H1 (cell line): ENCODE measurements around the gene IL2. TPM values are rescaled to one million over a fixed set of nuclear protein-coding genes. Genes with fewer than 3 reads are reported as not detected.

Source experiments
- CTCF ChIA-PET: fragments of 300-600 bp; sonication (Branson Sonifier 250); formaldehyde crosslinking; loops from one replicate; lab custom pipeline; 2021; ENCODE audit not compliant: partially characterized antibody; lab: Charles Lee
- POLR2A ChIA-PET: fragments of 300-600 bp; sonication (Branson Sonifier 250); formaldehyde crosslinking; loops from one replicate; lab custom pipeline; 2021; ENCODE audit warnings: inconsistent platforms; ENCODE audit not compliant: partially characterized antibody; lab: Charles Lee
- DNase-seq, 2 experiments: peaks; one replicate each; pipeline versions ENCODE4 v3.0.0 to v3.0.0-alpha.2; 2010 to 2022; ENCODE audit warnings: low spot score in 2 of 2, low read depth in 1 of 2, mixed read lengths in 1 of 2
- FAIRE-seq: peaks from 2 replicates; lab custom pipeline; 2011; peaks lifted over from hg19 to GRCh38; lab: Jason Lieb, UNC
- H2AFZ ChIP-seq: 2 replicates; pipeline ENCODE4 v1.8.1; 2012; ENCODE audit warnings: low read length, inconsistent platforms
- H2AK5ac ChIP-seq: 2 replicates; pipeline ENCODE4 v1.6.1; 2013; ENCODE audit warnings: low read depth, low read length
- H2BK120ac ChIP-seq: replicated peaks from 2 replicates; pipeline ENCODE3; 2013; ENCODE audit warnings: low read depth, low read length, inconsistent platforms
- H2BK12ac ChIP-seq: 2 replicates; pipeline ENCODE4 v1.6.1; 2013; ENCODE audit warnings: low read depth, low read length
- H2BK15ac ChIP-seq: 2 replicates; pipeline ENCODE4 v1.6.1; 2013; ENCODE audit warnings: low read length
- H2BK20ac ChIP-seq: 2 replicates; pipeline ENCODE4 v1.6.1; 2013; ENCODE audit warnings: low read length
- H2BK5ac ChIP-seq: 2 replicates; pipeline ENCODE4 v1.6.1; 2013; ENCODE audit warnings: low read depth, low read length
- H3K14ac ChIP-seq: 2 replicates; pipeline ENCODE4 v1.6.1; 2013; ENCODE audit warnings: inconsistent platforms; ENCODE audit not compliant: insufficient read length
- H3K18ac ChIP-seq: 2 replicates; pipeline ENCODE4 v1.6.1; 2013; ENCODE audit warnings: low read length; ENCODE audit errors: extremely low read depth
- H3K23ac ChIP-seq: 2 replicates; pipeline ENCODE4 v1.6.1; 2013; ENCODE audit warnings: inconsistent platforms; ENCODE audit not compliant: insufficient read length
- H3K23me2 ChIP-seq: 2 replicates; pipeline ENCODE4 v1.6.1; 2013; ENCODE audit warnings: low read depth, low read length
- H3K27ac ChIP-seq: 2 replicates; pipeline ENCODE4 v1.6.1; 2011; ENCODE audit warnings: low read depth, low read length, inconsistent platforms
- H3K27me3 ChIP-seq, 4 experiments: replicated peaks in 1 of 4; 1 replicate in 1 of 4; 2 replicates in 3 of 4; pipeline versions ENCODE4 v1.6.1 to v1.8.1; 2011 to 2013; ENCODE audit warnings: low read length in 3 of 4, mild to moderate bottlenecking in 3 of 4, inconsistent platforms in 2 of 4, mixed read lengths in 2 of 4, moderate library complexity in 1 of 4; ENCODE audit not compliant: control insufficient read depth in 3 of 4, insufficient read depth in 3 of 4; ENCODE audit errors: extremely low read depth in 1 of 4
- H3K36me3 ChIP-seq, 4 experiments: 2 replicates each; pipeline versions ENCODE4 v1.6.1 to v1.8.1; 2011 to 2013; ENCODE audit warnings: mild to moderate bottlenecking in 4 of 4, low read length in 3 of 4, moderate library complexity in 2 of 4, control low read depth in 1 of 4, inconsistent platforms in 1 of 4; ENCODE audit not compliant: insufficient read depth in 4 of 4, control insufficient read depth in 2 of 4
- H3K4ac ChIP-seq: replicated peaks from 2 replicates; pipeline ENCODE3; 2013; ENCODE audit warnings: low read length, low read depth, mixed read lengths, inconsistent platforms; ENCODE audit not compliant: insufficient read length
- H3K4me1 ChIP-seq, 4 experiments: replicated peaks in 1 of 4; 1 replicate in 1 of 4; 2 replicates in 3 of 4; pipeline versions ENCODE4 v1.6.1 to v1.8.1; 2011 to 2013; ENCODE audit warnings: low read length in 3 of 4, inconsistent platforms in 2 of 4, mixed read lengths in 1 of 4; ENCODE audit not compliant: insufficient read depth in 4 of 4, control insufficient read depth in 3 of 4
- H3K4me2 ChIP-seq, 2 experiments: 2 replicates each; pipeline versions ENCODE4 v1.6.1 to v1.8.1; 2011 to 2013; ENCODE audit warnings: low read depth in 2 of 2, low read length in 2 of 2, control low read depth in 1 of 2, inconsistent platforms in 1 of 2, mild to moderate bottlenecking in 1 of 2; ENCODE audit not compliant: insufficient read depth in 1 of 2
- H3K4me3 ChIP-seq, 4 experiments: fragments of 200-600, 300-600 bp in 1 of 4; sonication (generic), shearing (Covaris generic), sonication (Bioruptor Twin) in 1 of 4; 2 replicates each; pipeline versions ENCODE4 v1.5.1 to v1.8.1; 2011 to 2016; ENCODE audit warnings: low read length in 4 of 4, low read depth in 3 of 4, control low read depth in 2 of 4, inconsistent platforms in 2 of 4, mild to moderate bottlenecking in 2 of 4, mixed read lengths in 1 of 4, moderate library complexity in 1 of 4; ENCODE audit not compliant: insufficient read depth in 2 of 4; ENCODE audit errors: extremely low read depth in 1 of 4
- H3K56ac ChIP-seq: replicated peaks from 2 replicates; pipeline ENCODE3; 2013; ENCODE audit warnings: low read depth, mild to moderate bottlenecking, mixed read lengths, low read length, inconsistent platforms; ENCODE audit not compliant: insufficient read length
- H3K79me1 ChIP-seq: 2 replicates; pipeline ENCODE4 v1.6.1; 2013; ENCODE audit warnings: low read depth, low read length, control low read depth
- H3K79me2 ChIP-seq, 2 experiments: 2 replicates each; pipeline versions ENCODE4 v1.6.1 to v1.8.1; 2012 to 2013; ENCODE audit warnings: low read length in 2 of 2, mild to moderate bottlenecking in 2 of 2, inconsistent platforms in 1 of 2; ENCODE audit not compliant: insufficient read depth in 2 of 2, control insufficient read depth in 1 of 2
- H3K9ac ChIP-seq, 4 experiments: replicated peaks in 1 of 4; 1 replicate in 1 of 4; 2 replicates in 3 of 4; pipeline versions ENCODE4 v1.6.1 to v1.8.1; 2011 to 2013; ENCODE audit warnings: low read depth in 3 of 4, low read length in 3 of 4, control low read depth in 2 of 4, mild to moderate bottlenecking in 2 of 4, moderate library complexity in 2 of 4, inconsistent platforms in 1 of 4; ENCODE audit errors: extremely low read depth in 1 of 4
- H3K9me3 ChIP-seq, 2 experiments: 2 replicates each; pipeline versions ENCODE4 v1.6.1 to v1.8.1; 2012 to 2013; ENCODE audit warnings: mild to moderate bottlenecking in 2 of 2, moderate library complexity in 2 of 2, control low read depth in 1 of 2, inconsistent platforms in 1 of 2, low read depth in 1 of 2, low read length in 1 of 2, mixed read lengths in 1 of 2; ENCODE audit not compliant: insufficient read depth in 2 of 2
- H4K20me1 ChIP-seq, 2 experiments: replicated peaks in 1 of 2; 2 replicates each; pipeline versions ENCODE3 to v1.8.1; 2011 to 2013; ENCODE audit warnings: inconsistent platforms in 2 of 2, low read length in 2 of 2, mild to moderate bottlenecking in 1 of 2; ENCODE audit not compliant: insufficient read depth in 2 of 2, control insufficient read depth in 1 of 2
- H4K5ac ChIP-seq: 2 replicates; pipeline ENCODE4 v1.6.1; 2013; ENCODE audit warnings: low read length, low read depth, mixed read lengths, inconsistent platforms; ENCODE audit not compliant: insufficient read length
- H4K8ac ChIP-seq: 2 replicates; pipeline ENCODE4 v1.8.0; 2013; ENCODE audit warnings: mild to moderate bottlenecking, moderate library complexity, low read length, inconsistent platforms; ENCODE audit not compliant: insufficient read depth; ENCODE audit errors: extremely low read depth
- H4K91ac ChIP-seq: replicated peaks from 2 replicates; pipeline ENCODE3; 2013; ENCODE audit warnings: low read length, mixed read lengths, inconsistent platforms; ENCODE audit not compliant: insufficient read length
- ASH2L ChIP-seq: fragments of 200-600, 300-600 bp; sonication (generic); IDR thresholded peaks from one replicate; pipeline ENCODE4 v1.7.1; 2017; ENCODE audit warnings: low read length
- BACH1 ChIP-seq: IDR thresholded peaks from 2 replicates; pipeline ENCODE4 v1.6.1; 2012; ENCODE audit warnings: low read length, improper control_type of control experiment
- BCL11A ChIP-seq, 2 experiments: IDR thresholded peaks; one replicate each; pipeline ENCODE4 v1.6.1; 2011; ENCODE audit warnings: low read depth in 2 of 2, low read length in 2 of 2, mild to moderate bottlenecking in 2 of 2
- CBX5 ChIP-seq: fragments of 300-800, 300-1000 bp; sonication (generic); IDR thresholded peaks from 2 replicates; pipeline ENCODE4 v1.7.1; 2016; ENCODE audit warnings: antibody characterized with exemption, low read length, low read depth
- CEBPB ChIP-seq: IDR thresholded peaks from 2 replicates; pipeline ENCODE4 v1.6.1; 2012; ENCODE audit warnings: low read depth, low read length
- CHD1 ChIP-seq: IDR thresholded peaks from 2 replicates; pipeline ENCODE4 v1.6.1; 2012; ENCODE audit warnings: low read depth, low read length, improper control_type of control experiment
- EGR1 ChIP-seq: IDR thresholded peaks from 2 replicates; pipeline ENCODE4 v1.6.1; 2011; ENCODE audit warnings: low read depth, low read length, borderline replicate concordance
- EZH2 ChIP-seq: fragments of 200-600 bp; sonication (generic); IDR thresholded peaks from 2 replicates; pipeline ENCODE4 v1.7.1; 2012; ENCODE audit warnings: low read depth, mild to moderate bottlenecking, moderate library complexity, low read length, inconsistent platforms; ENCODE audit not compliant: severe bottlenecking
- MAFK ChIP-seq: IDR thresholded peaks from 2 replicates; pipeline ENCODE4 v1.6.1; 2012; ENCODE audit warnings: low read depth, mild to moderate bottlenecking, improper control_type of control experiment, low read length
- PHF8 ChIP-seq: fragments of 200-600 bp; sonication (generic); conservative IDR thresholded peaks from 2 replicates; pipeline ENCODE4 v1.7.1; 2012; ENCODE audit warnings: low read depth, mild to moderate bottlenecking, inconsistent platforms, low read length, moderate library complexity
- POU5F1 ChIP-seq: IDR thresholded peaks from 2 replicates; pipeline ENCODE4 v1.6.1; 2011; ENCODE audit warnings: low read depth, mild to moderate bottlenecking, low read length, moderate library complexity
- RXRA ChIP-seq: IDR thresholded peaks from 2 replicates; pipeline ENCODE4 v1.6.1; 2011; ENCODE audit warnings: low read depth, mild to moderate bottlenecking, low read length, moderate library complexity; ENCODE audit not compliant: insufficient read depth
- TAF1 ChIP-seq: IDR thresholded peaks from 2 replicates; pipeline ENCODE4 v1.6.1; 2011; ENCODE audit warnings: mild to moderate bottlenecking, low read depth, low read length
- TAF7 ChIP-seq: optimal IDR thresholded peaks from 2 replicates; pipeline ENCODE3; 2011; ENCODE audit warnings: low read depth, mild to moderate bottlenecking, inconsistent platforms, low read length, moderate library complexity, borderline replicate concordance
- USF2 ChIP-seq: IDR thresholded peaks from 2 replicates; pipeline ENCODE4 v1.6.1; 2011; ENCODE audit warnings: low read length, improper control_type of control experiment
- whole genome bisulfite sequencing, 2 experiments: shearing (Covaris generic) in 1 of 2; methylation state at CpG; one replicate each; pipeline versions ENCODE4 v1.1.6 to v1.1.7; 2013 to 2015; ENCODE audit warnings: low lambda C conversion rate in 2 of 2, mixed read lengths in 2 of 2, inconsistent platforms in 1 of 2, low coverage in 1 of 2, missing lambda C conversion rate in 1 of 2; ENCODE audit not compliant: insufficient replicate concordance in 2 of 2, insufficient coverage in 1 of 2, insufficient read length in 1 of 2; ENCODE audit errors: extremely low coverage in 1 of 2, missing lambda C conversion rate in 1 of 2; 5-methylcytosine and 5-hydroxymethylcytosine counted together
- polyA plus RNA-seq, 7 experiments: library from polyadenylated mRNA; depleted of rRNA in 3 of 7; stranded (reverse) in 5 of 7; unstranded in 2 of 7; fragments of >200 nt in 5 of 7; fragments of 200-250 nt in 2 of 7; gene quantifications; 1 replicate in 5 of 7; 2 replicates in 1 of 7; 4 replicates in 1 of 7; pipeline versions ENCODE4 v1.2.1 to v1.2.3, GENCODE V29; 2011 to 2013; ENCODE audit warnings: missing spikeins in 2 of 7, mixed read lengths in 2 of 7
- total RNA-seq: library from RNA; stranded (reverse); fragmentation: NEBNext Ultra II Directional; extraction: Animal tissue kit (Norgen Biotek cat#: 25700); gene quantifications from 2 replicates; pipeline ENCODE4 v1.2.1, GENCODE V29; 2021

The IL2 gene
- total and polyA plus RNA-seq, 2 of the 8 experiments (the other 6 are each of a cell fraction or from before 2014, with no cell fraction given), result not detected

GRCh38 chr4:122476745-122477144 lies 20.2 kb upstream of the IL2 start:
- TF ChIP-seq CBX5, result no peak
- TF ChIP-seq TAF1, result no peak
- TF ChIP-seq TAF7, result no peak
- TF ChIP-seq RXRA, result no peak
- TF ChIP-seq CEBPB, result no peak
- TF ChIP-seq USF2, result no peak
- TF ChIP-seq EGR1, result no peak
- TF ChIP-seq PHF8, result no peak
- TF ChIP-seq BACH1, result no peak
- TF ChIP-seq EZH2, result no peak
- no peak for TF ChIP-seq CHD1
- TF ChIP-seq MAFK, result no peak
- no peak for TF ChIP-seq POU5F1
- no peak for TF ChIP-seq BCL11A (IDR thresholded peaks at IDR 0.05; ENCODE audit: low read depth in 2 of 2, low read length in 2 of 2)
- TF ChIP-seq ASH2L, result no peak
- Histone ChIP-seq H3K4ac (no peak overlapping the region), H3K23me2 (no peaks in the 10 kb centered on the region), H4K20me1 (no peaks in the 10 kb centered on the region), H2BK20ac (no peak overlapping the region), H4K91ac (no peak overlapping the region), H2AFZ (no peak overlapping the region), H3K27me3 (no peaks in the 10 kb centered on the region), H3K36me3 (no peaks in the 10 kb centered on the region), H3K27ac (no peak overlapping the region), H2AK5ac (no peak overlapping the region), H4K8ac (no peak overlapping the region), H3K9me3 (no peaks in the 10 kb centered on the region), H2BK120ac (no peak overlapping the region), H3K14ac (no peak overlapping the region), H3K9ac (no peak overlapping the region), H3K23ac (no peak overlapping the region), H3K4me1 (no peaks in the 10 kb centered on the region), H2BK12ac (no peak overlapping the region), H3K79me1 (no peaks in the 10 kb centered on the region), H2BK5ac (no peak overlapping the region), H3K79me2 (no peaks in the 10 kb centered on the region), H2BK15ac (no peak overlapping the region), H3K4me3 (no peak overlapping the region), H3K18ac (no peak overlapping the region), H4K5ac (no peak overlapping the region), H3K56ac (no peak overlapping the region), H3K4me2 (no peak overlapping the region)
- ChIA-PET CTCF (interaction anchor here (1.0 kb wide), 1 partner anchor 10 kb away, joined by 3 read pairs; no protein-coding TSS in a partner anchor), POLR2A (no interaction called here)
- WGBS, 2 experiments, result 77% methylated on average over 1 of the region's 1 CpG; no CpG with 5 or more reads in 1 of the 2 experiments
- no peak for FAIRE-seq
- DNase-seq, result no peak
